GM15510 (cell line): Measurements from ENCODE around the gene RNF10.

ENCODE experiments used
- POLR2A ChIP-seq: IDR thresholded peaks from 3 replicates; pipeline ENCODE4 v1.6.1; 2011; ENCODE audit warnings: borderline replicate concordance; ENCODE audit not compliant: insufficient read length; ENCODE audit errors: extremely low read depth

The RNF10 gene

GRCh38 chr12:120504587-120504986, 29.6 kb upstream of the RNF10 start:
- TF ChIP-seq POLR2A: no peak

GRCh38 chr12:120508537-120508936, 25.6 kb upstream of the RNF10 start:
- TF ChIP-seq POLR2A: no peak

- TF ChIP-seq POLR2A: no peak
Measured at GRCh38 chr12:120514002-120514401, 20.2 kb upstream of the RNF10 start.

DNA sequence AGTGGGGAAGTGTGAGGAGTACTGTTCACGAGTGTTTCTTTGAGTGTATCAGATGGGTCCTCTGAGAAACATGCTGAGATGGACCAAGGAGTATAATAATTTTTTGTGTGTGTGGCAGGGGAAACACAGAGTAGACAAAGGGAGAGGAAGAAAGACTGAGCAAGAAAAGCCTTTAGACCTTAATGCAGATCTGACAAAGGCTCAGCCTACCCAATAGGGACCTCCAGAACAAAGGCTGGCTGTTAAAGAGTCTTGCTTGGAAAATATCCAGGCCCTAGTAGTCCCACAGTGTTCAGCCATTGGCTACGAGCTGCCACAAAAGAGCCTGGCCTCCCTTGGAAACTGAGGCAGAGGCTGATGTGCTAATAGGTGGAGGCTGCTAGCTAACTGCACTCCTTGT, 18.7 kb upstream of the RNF10 start:
- no peak for TF ChIP-seq POLR2A

DNA sequence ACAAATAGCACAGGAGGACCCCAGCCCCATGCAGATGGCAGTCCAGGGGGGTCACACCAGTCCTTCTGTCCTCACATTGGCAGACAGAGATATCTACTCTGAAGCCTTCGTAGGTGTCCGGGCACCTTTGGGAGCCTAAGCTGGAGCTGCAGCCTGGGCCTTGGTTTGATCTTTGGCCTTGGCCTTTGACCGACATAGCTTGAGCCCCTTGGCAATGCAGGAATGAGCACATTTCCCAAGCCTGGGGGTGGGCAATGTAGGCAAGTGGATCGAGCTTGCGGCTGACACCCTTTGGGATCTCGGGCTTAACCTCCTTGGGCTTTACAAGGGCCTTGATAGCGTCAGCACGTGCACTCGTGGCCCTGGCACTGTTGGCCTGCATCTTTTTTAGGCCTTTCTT, 11.6 kb upstream of the RNF10 start:
- TF ChIP-seq POLR2A: no peak

- TF ChIP-seq POLR2A: peak; percentile 91
Measured at GRCh38 chr12:120528861-120529525, 5.2 kb upstream of the RNF10 start, which contains the start of gene COQ5. COQ5 (minus strand) TSS chr12:120529158; CDS start chr12:120529141, 17 bp downstream.

- no peak for TF ChIP-seq POLR2A
Measured at GRCh38 chr12:120529641-120530417, 4.3 kb upstream of the RNF10 start.

- TF ChIP-seq POLR2A: no peak
Measured at GRCh38 chr12:120532701-120533238, 1.4 kb upstream of the RNF10 start.

DNA sequence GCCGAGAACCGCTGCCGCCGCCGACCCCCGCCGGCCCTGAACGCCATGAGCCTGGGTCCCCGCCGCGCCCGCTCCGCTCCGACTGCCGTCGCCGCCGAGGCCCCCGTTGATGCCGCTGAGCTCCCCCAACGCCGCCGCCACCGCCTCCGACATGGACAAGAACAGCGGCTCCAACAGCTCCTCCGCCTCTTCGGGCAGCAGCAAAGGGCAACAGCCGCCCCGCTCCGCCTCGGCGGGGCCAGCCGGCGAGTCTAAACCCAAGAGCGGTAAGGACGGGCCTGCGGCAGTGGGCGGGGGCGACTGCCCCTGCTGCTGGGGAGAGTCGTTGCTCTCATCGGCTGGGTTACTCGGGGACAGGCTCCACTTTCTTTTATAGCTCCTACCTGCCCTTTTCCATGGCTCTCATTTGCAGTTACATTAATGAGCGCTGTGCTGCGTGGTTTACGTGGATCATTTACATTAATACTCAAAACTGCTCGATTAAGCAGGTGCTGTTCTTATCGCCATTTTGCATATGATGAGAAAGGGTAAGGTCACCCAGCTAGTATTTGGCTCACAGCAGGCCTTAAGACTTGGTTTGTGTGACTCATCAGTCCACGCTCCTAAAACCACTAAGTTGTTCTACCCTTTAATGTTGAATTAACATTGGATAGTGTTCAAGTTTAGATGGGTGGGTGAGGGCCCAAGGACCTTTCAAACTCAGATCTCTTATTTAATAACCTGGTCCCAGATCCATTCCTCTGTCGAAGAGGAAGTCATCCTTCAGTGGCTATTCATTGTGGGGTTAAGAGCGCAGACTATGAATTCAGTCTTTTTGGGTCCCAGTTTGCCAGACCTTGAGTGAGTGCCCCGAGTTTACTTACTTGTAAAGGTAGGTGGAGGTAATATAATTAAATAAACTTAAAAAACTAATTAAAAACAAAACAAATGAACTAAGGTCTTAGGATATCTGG, 823 bp downstream of the RNF10 start:
- TF ChIP-seq POLR2A: peak; percentile 40

DNA sequence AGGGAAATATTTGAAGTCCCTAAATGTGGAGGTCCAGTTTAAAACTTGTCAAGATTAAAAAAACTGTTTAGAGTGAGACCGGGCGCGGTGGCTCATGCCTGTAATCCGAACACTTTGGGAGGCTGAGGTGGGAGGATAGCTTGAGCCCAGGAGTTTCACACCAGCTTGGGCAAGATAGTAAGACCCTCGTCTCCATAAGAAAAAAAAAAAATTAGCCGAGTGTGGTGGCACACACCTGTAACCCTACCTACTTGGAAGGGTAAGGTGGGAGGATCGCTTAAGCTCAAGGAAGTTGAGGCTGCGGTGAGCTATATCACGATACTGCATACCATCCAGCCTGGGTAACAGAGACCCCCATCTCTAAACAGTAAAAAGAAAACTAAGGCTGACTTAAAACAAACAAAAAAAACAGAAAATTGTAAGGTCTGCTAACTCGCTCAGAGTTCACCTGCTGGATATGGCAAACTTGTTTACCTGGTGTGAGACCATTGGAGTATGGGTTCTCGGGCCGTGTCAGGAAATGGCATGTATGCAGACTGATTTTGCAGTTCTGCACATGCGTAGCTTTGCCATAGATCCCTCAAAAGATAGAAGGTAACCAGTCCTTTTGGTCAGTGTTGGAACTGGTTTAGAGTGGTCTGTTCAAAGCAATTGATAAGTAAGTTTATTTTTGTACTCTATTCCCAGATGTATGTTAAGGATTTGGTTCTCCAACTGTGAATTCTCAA, 2.1 kb downstream of the RNF10 start:
- TF ChIP-seq POLR2A: no peak

GRCh38 chr12:120537856-120538220, 3.7 kb downstream of the RNF10 start:
- TF ChIP-seq POLR2A: no peak

DNA sequence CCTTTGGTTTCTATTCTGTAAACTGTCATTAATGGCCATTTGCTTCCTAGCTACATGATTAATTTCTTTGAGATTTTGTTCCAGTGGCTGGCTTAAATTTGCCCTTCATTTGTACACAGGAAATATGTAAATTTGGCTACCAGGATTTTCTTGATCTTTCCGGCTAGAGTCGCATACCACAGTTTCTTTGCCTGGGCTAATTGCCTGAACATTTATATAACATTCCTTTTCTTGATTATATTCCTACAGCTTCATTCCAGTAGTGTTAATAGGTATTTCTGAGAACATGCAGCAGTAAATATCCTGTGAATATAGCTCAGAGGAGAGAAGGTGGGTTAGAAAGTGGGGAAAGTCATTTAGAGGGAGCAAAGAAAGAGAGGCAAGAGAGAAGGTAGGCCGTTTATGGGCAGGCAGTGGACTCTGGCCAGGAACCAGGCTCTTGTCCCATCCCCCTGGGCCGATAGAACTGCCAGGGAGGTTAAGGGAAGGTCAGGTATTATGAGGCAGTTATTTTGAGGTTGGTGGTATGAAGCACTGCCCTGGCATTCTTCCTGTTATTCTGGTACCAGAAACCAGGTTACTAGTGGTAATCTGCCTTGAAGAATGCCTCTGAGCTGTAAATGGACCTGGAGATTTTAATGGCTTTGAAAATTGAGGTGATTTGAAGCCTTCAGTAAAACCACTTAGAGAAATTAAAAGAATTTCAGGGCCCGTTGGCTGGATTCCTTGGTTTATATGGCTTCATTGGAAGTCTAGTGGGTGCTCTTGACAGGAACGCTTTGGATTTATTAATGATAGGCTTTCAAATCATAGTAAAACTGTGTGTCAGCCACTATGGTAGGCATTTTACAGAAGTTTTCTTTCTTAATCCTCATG, 4.4 kb downstream of the RNF10 start:
- no peak for TF ChIP-seq POLR2A

GRCh38 chr12:120539303-120539702, 5.1 kb downstream of the RNF10 start:
- TF ChIP-seq POLR2A: no peak
